Kidney (tissue), 14 donors: ENCODE data around the gene RNF41. TPM values are rescaled to one million over a fixed set of nuclear protein-coding genes. Genes with fewer than 3 reads are reported as not detected.

ENCODE experiments used
- DNase-seq, 5 donors: peaks; one replicate each; pipeline ENCODE4 v3.0.0-alpha.2; 2013 to 2020
- FAIRE-seq: peaks from 2 replicates; lab custom pipeline; 2012; peaks lifted over from hg19 to GRCh38; lab: Jason Lieb, UNC
- H3K27ac ChIP-seq, 2 donors: one replicate each; pipeline ENCODE4 v1.7.0; 2013; ENCODE audit warnings: low read depth in 2 of 2, low read length in 2 of 2, inconsistent platforms in 1 of 2
- H3K27me3 ChIP-seq: one replicate; pipeline ENCODE4 v1.7.1; 2013; ENCODE audit warnings: low read length, inconsistent platforms; ENCODE audit not compliant: control insufficient read depth, insufficient read depth
- H3K36me3 ChIP-seq, 3 donors: one replicate each; pipeline versions ENCODE4 v1.7.0 to v1.7.1; 2013; ENCODE audit warnings: low read length in 3 of 3, control low read depth in 1 of 3, inconsistent platforms in 1 of 3; ENCODE audit not compliant: insufficient read depth in 3 of 3, control insufficient read depth in 2 of 3
- H3K4me1 ChIP-seq, 3 donors: one replicate each; pipeline versions ENCODE4 v1.7.0 to v1.7.1; 2013; ENCODE audit warnings: low read length in 3 of 3, inconsistent platforms in 1 of 3, low read depth in 1 of 3; ENCODE audit not compliant: control insufficient read depth in 2 of 3, insufficient read depth in 2 of 3
- H3K4me3 ChIP-seq, 3 donors: one replicate each; pipeline versions ENCODE4 v1.7.0 to v1.8.1; 2013; ENCODE audit warnings: low read length in 3 of 3, control low read depth in 1 of 3, inconsistent platforms in 1 of 3
- H3K9ac ChIP-seq, 3 donors: one replicate each; pipeline versions ENCODE4 v1.7.0 to v1.7.1; 2013; ENCODE audit warnings: low read length in 3 of 3, control low read depth in 1 of 3, inconsistent platforms in 1 of 3
- H3K9me3 ChIP-seq, 3 donors: one replicate each; pipeline versions ENCODE4 v1.7.0 to v1.7.1; 2013; ENCODE audit warnings: low read length in 3 of 3, control low read depth in 1 of 3, inconsistent platforms in 1 of 3; ENCODE audit not compliant: control insufficient read depth in 2 of 3, insufficient read depth in 1 of 3
- CTCF ChIP-seq: IDR thresholded peaks from 3 replicates; pipeline ENCODE4 v1.5.1; 2012; ENCODE audit warnings: mild to moderate bottlenecking, moderate library complexity, borderline replicate concordance; ENCODE audit not compliant: insufficient read depth; ENCODE audit errors: extremely low read depth
- intact Hi-C: fragments of 100-400 bp; cut with DNase I; formaldehyde crosslinking; loops from one replicate; pipeline ENCODE4 v1.11.1; 2022
- polyA plus RNA-seq: library from polyadenylated mRNA; stranded (reverse); fragments of 350-450 nt; fragmentation: Illumina TruSeq; extraction: RNeasy Lipid Tissue Mini Kit (QIAGEN cat#74804); gene quantifications from one replicate; pipeline ENCODE4 v1.2.3, GENCODE V29; 2014; ENCODE audit warnings: low read depth, low replicate concordance; ENCODE audit not compliant: insufficient read depth
- total RNA-seq: library from RNA; stranded (reverse); fragmentation: NEBNext Ultra II Directional; extraction: Animal tissue kit (Norgen Biotek cat#: 25700); gene quantifications from one replicate; pipeline ENCODE4 v1.2.1, GENCODE V29; 2021
- donor health status: control.
- donor health status: control.
- donor health status: control.
- donor health status: control.
- donor health status: control.
- donor health status: DM: yes; HTN: yes; CAD: no.
- donor health status: Normal renal cell carcinoma (clear cell type).

RNF41 gene
- total and polyA plus RNA-seq, 2 donors from 2014 or later = 17.6 to 45.5 TPM

- intact Hi-C loops = no loop called here
- no peak overlapping the region for H3K27ac ChIP-seq
- H3K4me3 ChIP-seq = no peak overlapping the region
- H3K36me3 ChIP-seq = peaks cover 9 to 65% (median 40%) of the 10 kb centered on the region in 3 donors
- no peak for FAIRE-seq
- no peaks in the 10 kb centered on the region for H3K27me3 ChIP-seq
- H3K9me3 ChIP-seq = no peaks in the 10 kb centered on the region
- DNase-seq = no peak
- TF ChIP-seq CTCF = no peak
- no peaks in the 10 kb centered on the region for H3K4me1 ChIP-seq
- H3K9ac ChIP-seq = no peak overlapping the region
These were observed 48.9 kb downstream of the RNF41 start for GRCh38 chr12:56172839-56173238.

- no peak for DNase-seq
- H3K36me3 ChIP-seq = peaks cover 10 to 60% (median 44%) of the 10 kb centered on the region in 3 donors
- intact Hi-C loops = no loop called here
- no peak for TF ChIP-seq CTCF
- no peaks in the 10 kb centered on the region for H3K4me1 ChIP-seq
- no peak overlapping the region for H3K27ac ChIP-seq
- no peaks in the 10 kb centered on the region for H3K9me3 ChIP-seq
- no peak for FAIRE-seq
- no peak overlapping the region for H3K9ac ChIP-seq
- H3K4me3 ChIP-seq = no peak overlapping the region
- no peaks in the 10 kb centered on the region for H3K27me3 ChIP-seq
These were observed 52.4 kb downstream of the RNF41 start for GRCh38 chr12:56169229-56169759.

GRCh38 chr12:56165369-56165768 is 56.4 kb downstream of the RNF41 start:
- Histone ChIP-seq H3K27me3 (no peaks in the 10 kb centered on the region), H3K9me3 (no peaks in the 10 kb centered on the region), H3K9ac (no peak overlapping the region), H3K4me3 (no peak overlapping the region), H3K27ac (no peak overlapping the region), H3K4me1 (peaks cover 0 to 11% (median 10%) of the 10 kb centered on the region in 3 donors), H3K36me3 (peaks cover 14 to 62% (median 38%) of the 10 kb centered on the region in 3 donors)
- FAIRE-seq (no peak), DNase-seq (no peak)
- intact Hi-C loops = no loop called here
- no peak for TF ChIP-seq CTCF

- TF ChIP-seq CTCF = no peak
- intact Hi-C loops = no loop called here
- Histone ChIP-seq H3K9ac (no peak overlapping the region), H3K4me1 (peaks cover 2 to 21% (median 20%) of the 10 kb centered on the region in 3 donors), H3K9me3 (no peaks in the 10 kb centered on the region), H3K4me3 (no peak overlapping the region), H3K27ac (no peak overlapping the region), H3K27me3 (no peaks in the 10 kb centered on the region), H3K36me3 (peaks cover 16 to 62% (median 42%) of the 10 kb centered on the region in 3 donors)
- no peak for DNase-seq
- FAIRE-seq = no peak
These were observed 57.4 kb downstream of the RNF41 start for GRCh38 chr12:56164345-56164729.
